Naive thymus-derived CD4-positive, alpha-beta T cell (primary cell): Measurements from ENCODE around the gene AK8. TPM values are rescaled to one million over a fixed set of nuclear protein-coding genes. Genes with fewer than 3 reads are reported as not detected.

Experiments
- ATAC-seq: fragments of 150-1000 bp; cut with Tn5 transposase; 2 replicates; pipeline ENCODE4 v1.10.0; 2021; ENCODE audit warnings: mild to moderate bottlenecking, moderate library complexity
- CTCF ChIA-PET: fragments of 350-600 bp; sonication (Branson Sonifier 250); formaldehyde crosslinking; loops from one replicate; lab custom pipeline; 2021; ENCODE audit warnings: antibody characterized with exemption; lab: Charles Lee
- POLR2A ChIA-PET: fragments of 350-600 bp; sonication (Branson Sonifier 250); formaldehyde crosslinking; loops from one replicate; lab custom pipeline; 2021; ENCODE audit warnings: antibody characterized with exemption, inconsistent platforms; lab: Charles Lee
- DNase-seq, 9 donors: peaks; one replicate each; pipeline versions ENCODE4 v3.0.0 to v3.0.0-alpha.2; 2020 to 2022; ENCODE audit warnings: mixed read lengths in 1 of 9
- H3K27ac ChIP-seq: one replicate; pipeline ENCODE4 v1.7.0; 2013; ENCODE audit warnings: mild to moderate bottlenecking, low read depth, low read length, moderate library complexity
- H3K27me3 ChIP-seq, 2 donors: one replicate each; pipeline ENCODE4 v1.7.0; 2013; ENCODE audit warnings: low read length in 2 of 2, mild to moderate bottlenecking in 2 of 2, moderate library complexity in 2 of 2; ENCODE audit not compliant: control insufficient read depth in 2 of 2, insufficient read depth in 2 of 2
- H3K36me3 ChIP-seq, 3 experiments: 1 replicate in 2 of 3; 2 replicates in 1 of 3; pipeline ENCODE4 v1.7.0; 2013; ENCODE audit warnings: low read length in 3 of 3, mild to moderate bottlenecking in 3 of 3, moderate library complexity in 1 of 3; ENCODE audit not compliant: insufficient read depth in 3 of 3, control insufficient read depth in 2 of 3
- H3K4me1 ChIP-seq, 2 donors: one replicate each; pipeline ENCODE4 v1.7.0; 2013; ENCODE audit warnings: low read length in 2 of 2, mild to moderate bottlenecking in 2 of 2, moderate library complexity in 1 of 2; ENCODE audit not compliant: control insufficient read depth in 2 of 2, insufficient read depth in 2 of 2
- H3K4me3 ChIP-seq: 2 replicates; pipeline ENCODE4 v1.7.0; 2013; ENCODE audit warnings: mild to moderate bottlenecking, low read length
- H3K9me3 ChIP-seq, 3 experiments: 1 replicate in 2 of 3; 2 replicates in 1 of 3; pipeline ENCODE4 v1.7.0; 2013; ENCODE audit warnings: low read length in 3 of 3; ENCODE audit not compliant: control insufficient read depth in 2 of 3
- H3K27ac Mint-ChIP-seq, 9 donors: one replicate each; pipeline ENCODE4 v1.8.0; 2020 to 2022; ENCODE audit warnings: mixed read lengths in 9 of 9, mild to moderate bottlenecking in 8 of 9, moderate library complexity in 5 of 9, inconsistent platforms in 2 of 9
- H3K27me3 Mint-ChIP-seq, 5 donors: one replicate each; pipeline ENCODE4 v1.8.0; 2021 to 2022; ENCODE audit warnings: mixed read lengths in 5 of 5, mild to moderate bottlenecking in 1 of 5
- H3K36me3 Mint-ChIP-seq, 5 donors: one replicate each; pipeline ENCODE4 v1.8.0; 2020 to 2022; ENCODE audit warnings: mixed read lengths in 5 of 5, mild to moderate bottlenecking in 3 of 5, inconsistent platforms in 1 of 5
- H3K4me1 Mint-ChIP-seq, 7 donors: one replicate each; pipeline ENCODE4 v1.8.0; 2020 to 2022; ENCODE audit warnings: mixed read lengths in 7 of 7, mild to moderate bottlenecking in 3 of 7, inconsistent platforms in 1 of 7
- H3K4me3 Mint-ChIP-seq, 10 donors: one replicate each; pipeline ENCODE4 v1.8.0; 2020 to 2022; ENCODE audit warnings: mild to moderate bottlenecking in 10 of 10, mixed read lengths in 10 of 10, moderate library complexity in 6 of 10, inconsistent platforms in 2 of 10
- H3K9me3 Mint-ChIP-seq, 11 donors: one replicate each; pipeline ENCODE4 v1.8.0; 2020 to 2022; ENCODE audit warnings: mixed read lengths in 11 of 11, mild to moderate bottlenecking in 4 of 11, inconsistent platforms in 1 of 11, moderate library complexity in 1 of 11
- intact Hi-C, 2 donors: fragments of 100-400 bp; cut with micrococcal nuclease; formaldehyde crosslinking; loops; one replicate each; pipeline ENCODE4 v1.15.1; 2023
- polyA plus RNA-seq, 2 donors: library from polyadenylated mRNA; unstranded; fragments of 300-500 nt; fragmentation: Illumina TruSeq; gene quantifications; one replicate each; pipeline ENCODE4 v1.2.3, GENCODE V29; 2021
- total RNA-seq, 6 experiments: library from RNA in 5 of 6; stranded (reverse) in 5 of 6; gene quantifications; 1 replicate in 5 of 6; 2 replicates in 1 of 6; pipeline ENCODE4 v1.2.3 and lab custom pipeline; 2021 to 2026

AK8 gene
- total and polyA plus RNA-seq, 7 experiments from 2014 or later, result 0.10 to 0.20 (median 0.12) TPM; not detected in 4

DNA sequence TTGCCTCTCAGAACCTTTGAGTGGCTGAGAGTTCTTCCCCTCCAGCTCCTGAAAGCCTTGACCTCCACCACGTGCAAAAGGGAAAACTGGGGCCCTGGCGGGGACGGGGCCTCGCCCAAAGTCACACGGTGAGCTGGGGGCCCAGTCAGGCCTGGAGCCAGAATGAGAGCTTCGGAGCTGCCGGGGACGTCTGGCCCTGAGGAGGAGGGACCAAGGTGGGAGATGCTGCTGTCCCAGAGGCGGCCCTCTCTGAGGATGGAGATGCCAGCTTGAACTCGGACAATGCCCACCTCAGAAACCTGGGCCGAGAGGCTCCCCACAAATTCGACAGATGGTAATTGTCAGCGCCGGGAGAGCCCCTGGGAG is 643 bp downstream of the AK8 start:
- no peaks in the 10 kb centered on the region for H3K36me3 Mint-ChIP-seq
- Histone ChIP-seq H3K36me3 (no peaks in the 10 kb centered on the region), H3K4me1 (peaks cover 0 to 6% of the 10 kb centered on the region in 2 donors), H3K9me3 (no peaks in the 10 kb centered on the region), H3K27me3 (no peaks in the 10 kb centered on the region), H3K4me3 (peak overlapping the region; percentile 98), H3K27ac (peak overlapping the region; percentile 74)
- H3K4me3 Mint-ChIP-seq, result peak overlapping the region; percentile 61 to 82 (median 78)
- peaks cover 5 to 24% (median 7%) of the 10 kb centered on the region in 7 donors for H3K4me1 Mint-ChIP-seq
- no peak for DNase-seq
- intact Hi-C loops, result no loop called here
- H3K9me3 Mint-ChIP-seq, result no peaks in the 10 kb centered on the region
- peak overlapping the region in 4 of 9 donors; percentile 23 to 53 (median 32) for H3K27ac Mint-ChIP-seq
- peaks cover 0 to 12% (median 0%) of the 10 kb centered on the region in 5 donors for H3K27me3 Mint-ChIP-seq
- POLR2A ChIA-PET, result interaction anchor here (1.5 to 2.5 kb wide), 2 partner anchors 29 to 208 kb away, joined by 3 to 9 read pairs; partner anchors contain the start of genes DDX31 and GTF3C4
- CTCF ChIA-PET, result interaction anchor here (1.1 kb wide), 1 partner anchor 145 kb away, joined by 3 read pairs; no protein-coding TSS in a partner anchor
- no peak for ATAC-seq

DNA sequence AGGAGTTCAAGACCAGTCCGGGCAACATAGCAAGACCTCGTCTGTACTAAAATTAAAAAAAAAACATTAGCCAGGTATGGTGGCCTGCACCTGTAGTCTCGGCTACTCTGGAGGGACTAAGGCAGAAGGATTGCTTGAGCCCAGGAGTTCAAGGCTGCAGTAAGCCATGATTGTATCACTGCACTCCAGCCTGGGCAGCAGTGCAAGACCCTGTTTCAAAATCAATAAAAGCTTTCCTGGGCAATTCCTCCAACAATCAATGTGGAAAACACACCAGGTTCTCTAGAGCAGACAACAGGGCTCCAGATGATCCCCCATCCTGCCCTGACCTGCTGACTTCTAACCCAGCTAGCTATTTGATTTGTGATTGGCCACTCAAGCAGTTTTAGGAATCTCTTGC is 1.2 kb downstream of the AK8 start:
- peak overlapping the region; percentile 57 to 82 (median 78) for H3K4me3 Mint-ChIP-seq
- ATAC-seq (no peak), DNase-seq (no peak)
- no peaks in the 10 kb centered on the region for H3K9me3 ChIP-seq
- intact Hi-C loops, result no loop called here
- ChIA-PET CTCF (interaction anchor here (1.1 kb wide), 1 partner anchor 146 kb away, joined by 3 read pairs; no protein-coding TSS in a partner anchor), POLR2A (interaction anchor here (1.5 to 2.5 kb wide), 2 partner anchors 28 to 207 kb away, joined by 3 to 9 read pairs; partner anchors contain the start of genes DDX31 and GTF3C4)
- H3K4me1 Mint-ChIP-seq, result peaks cover 5 to 24% (median 7%) of the 10 kb centered on the region in 7 donors
- no peaks in the 10 kb centered on the region for H3K27me3 ChIP-seq
- H3K27ac ChIP-seq, result no peak overlapping the region
- H3K27ac Mint-ChIP-seq, result peak overlapping the region in 1 of 9 donors; percentile 59
- peaks cover 0 to 6% of the 10 kb centered on the region in 2 donors for H3K4me1 ChIP-seq
- H3K27me3 Mint-ChIP-seq, result peaks cover 0 to 12% (median 0%) of the 10 kb centered on the region in 5 donors
- H3K4me3 ChIP-seq, result no peak overlapping the region
- H3K36me3 Mint-ChIP-seq, result no peaks in the 10 kb centered on the region
- no peaks in the 10 kb centered on the region for H3K36me3 ChIP-seq
- no peaks in the 10 kb centered on the region for H3K9me3 Mint-ChIP-seq

DNA sequence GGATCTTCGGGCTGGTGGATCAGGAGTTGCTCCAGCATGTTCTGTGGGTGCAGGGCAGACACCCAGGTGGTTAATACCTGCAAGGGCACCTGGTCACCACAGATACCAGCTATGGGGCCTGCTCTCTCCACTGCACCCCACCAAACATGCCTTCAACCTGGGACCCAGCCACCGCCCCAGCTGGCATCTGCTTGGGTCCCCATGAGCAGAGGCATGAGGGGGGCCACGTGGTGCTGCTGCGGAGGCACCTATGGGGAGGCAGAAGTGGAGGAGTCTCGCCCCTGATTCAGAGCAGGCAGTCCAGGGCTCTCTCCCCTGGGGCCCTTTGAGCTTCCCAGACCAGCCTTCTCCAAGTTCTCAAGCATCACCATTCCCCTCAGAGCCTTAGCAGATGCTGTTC is 2.9 kb downstream of the AK8 start:
- Mint-ChIP-seq H3K4me1 (peaks cover 5 to 21% (median 7%) of the 10 kb centered on the region in 7 donors), H3K9me3 (no peaks in the 10 kb centered on the region), H3K36me3 (no peaks in the 10 kb centered on the region), H3K27me3 (peaks cover 0 to 12% (median 0%) of the 10 kb centered on the region in 5 donors), H3K27ac (peak overlapping the region in 2 of 9 donors; percentile 14 to 33), H3K4me3 (peak overlapping the region in 1 of 10 donors; percentile 62)
- ChIA-PET POLR2A (no interaction called here), CTCF (no interaction called here)
- H3K36me3 ChIP-seq, result no peaks in the 10 kb centered on the region
- DNase-seq (no peak), ATAC-seq (no peak)
- no peaks in the 10 kb centered on the region for H3K27me3 ChIP-seq
- intact Hi-C loops, result no loop called here
- H3K4me1 ChIP-seq, result peaks cover 0 to 6% of the 10 kb centered on the region in 2 donors
- no peak overlapping the region for H3K4me3 ChIP-seq
- H3K27ac ChIP-seq, result no peak overlapping the region
- no peaks in the 10 kb centered on the region for H3K9me3 ChIP-seq

DNA sequence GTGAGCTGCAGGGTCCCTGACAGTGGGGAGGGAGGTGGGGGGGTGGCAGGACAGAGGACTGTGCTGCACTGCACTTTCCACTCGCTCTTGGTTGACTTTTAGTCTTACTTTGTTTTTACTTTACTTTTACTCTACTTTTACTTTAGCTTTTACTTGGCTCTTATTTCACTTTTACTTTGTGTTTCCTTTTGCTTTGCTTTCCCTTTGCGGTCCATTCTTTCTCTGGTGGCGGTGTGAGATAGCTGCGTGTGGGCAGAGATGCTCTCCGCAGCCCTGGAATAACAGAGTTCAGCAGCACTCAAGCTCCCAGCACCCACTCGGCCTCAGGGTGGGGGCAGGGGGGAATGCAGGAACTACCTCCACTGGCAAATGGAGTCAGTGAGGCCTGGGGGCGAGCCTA is 4.7 kb downstream of the AK8 start:
- H3K27me3 ChIP-seq, result no peaks in the 10 kb centered on the region
- POLR2A ChIA-PET, result no interaction called here
- H3K36me3 Mint-ChIP-seq, result no peaks in the 10 kb centered on the region
- H3K9me3 ChIP-seq, result no peaks in the 10 kb centered on the region
- no peaks in the 10 kb centered on the region for H3K36me3 ChIP-seq
- ATAC-seq (no peak), DNase-seq (no peak)
- no peak overlapping the region for H3K27ac ChIP-seq
- intact Hi-C loops, result no loop called here
- peaks cover 0 to 6% of the 10 kb centered on the region in 2 donors for H3K4me1 ChIP-seq
- no peaks in the 10 kb centered on the region for H3K9me3 Mint-ChIP-seq
- peaks cover 0 to 12% (median 0%) of the 10 kb centered on the region in 5 donors for H3K27me3 Mint-ChIP-seq
- peaks cover 0 to 8% (median 0%) of the 10 kb centered on the region in 7 donors for H3K4me1 Mint-ChIP-seq
- H3K4me3 Mint-ChIP-seq, result peak overlapping the region in 2 of 10 donors; percentile 21 to 32
- no peak overlapping the region for H3K4me3 ChIP-seq
- CTCF ChIA-PET, result no interaction called here
- H3K27ac Mint-ChIP-seq, result peak overlapping the region in 2 of 9 donors; percentile 22 to 49

DNA sequence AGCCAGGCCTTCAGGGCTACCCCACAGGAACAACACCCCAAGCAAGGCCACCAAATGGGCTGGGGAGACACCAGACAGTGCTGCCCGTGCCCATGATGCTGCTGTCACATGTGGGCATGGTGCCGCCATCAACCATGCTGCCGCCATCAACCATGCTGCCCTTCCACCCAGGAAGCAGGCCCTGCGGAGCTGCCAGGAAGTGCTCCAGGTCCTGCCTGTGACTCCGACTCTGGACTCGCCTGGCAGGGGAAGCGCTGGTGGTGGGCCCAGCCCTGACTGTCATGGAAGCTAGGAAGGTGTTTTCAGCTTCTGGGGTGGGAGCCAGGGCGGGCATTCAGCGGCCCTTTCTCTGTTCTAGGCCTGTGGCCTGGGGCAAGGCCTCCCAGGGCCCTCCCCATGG is 8.8 kb downstream of the AK8 start:
- ATAC-seq (no peak), DNase-seq (no peak)
- Histone ChIP-seq H3K27ac (no peak overlapping the region), H3K4me3 (no peak overlapping the region), H3K36me3 (no peaks in the 10 kb centered on the region), H3K9me3 (no peaks in the 10 kb centered on the region), H3K27me3 (no peaks in the 10 kb centered on the region), H3K4me1 (no peaks in the 10 kb centered on the region)
- no peaks in the 10 kb centered on the region for H3K9me3 Mint-ChIP-seq
- CTCF ChIA-PET, result no interaction called here
- peaks cover 0 to 11% (median 0%) of the 10 kb centered on the region in 5 donors for H3K27me3 Mint-ChIP-seq
- intact Hi-C loops, result no loop called here
- H3K27ac Mint-ChIP-seq, result no peak overlapping the region
- H3K4me1 Mint-ChIP-seq, result peaks cover 0 to 7% (median 0%) of the 10 kb centered on the region in 7 donors
- no peaks in the 10 kb centered on the region for H3K36me3 Mint-ChIP-seq
- no peak overlapping the region for H3K4me3 Mint-ChIP-seq
- POLR2A ChIA-PET, result no interaction called here

DNA sequence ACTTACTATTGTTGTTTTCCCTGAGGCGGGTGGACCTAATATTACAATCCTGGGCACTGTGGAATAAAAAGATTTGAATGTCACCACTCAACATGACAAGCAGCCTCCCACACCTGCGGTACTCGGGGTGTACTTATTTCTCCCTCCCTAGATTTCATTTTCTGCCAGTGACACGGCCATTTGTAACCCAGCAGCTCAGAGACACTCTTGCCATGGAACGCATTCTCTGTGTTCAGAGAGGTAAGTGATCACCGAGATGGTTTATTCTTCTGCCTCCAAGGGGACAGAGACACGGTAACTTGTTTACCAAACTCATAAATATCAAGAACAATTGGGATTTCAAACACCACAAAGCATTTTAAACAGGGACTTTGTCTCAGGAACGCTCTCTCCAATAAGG is 11.2 kb downstream of the AK8 start:
- peaks cover 0 to 2% (median 0%) of the 10 kb centered on the region in 7 donors for H3K4me1 Mint-ChIP-seq
- Histone ChIP-seq H3K27ac (no peak overlapping the region), H3K4me1 (no peaks in the 10 kb centered on the region), H3K9me3 (no peaks in the 10 kb centered on the region), H3K36me3 (no peaks in the 10 kb centered on the region), H3K4me3 (no peak overlapping the region), H3K27me3 (no peaks in the 10 kb centered on the region)
- ChIA-PET CTCF (no interaction called here), POLR2A (no interaction called here)
- peaks cover 0 to 11% (median 0%) of the 10 kb centered on the region in 5 donors for H3K27me3 Mint-ChIP-seq
- no peaks in the 10 kb centered on the region for H3K36me3 Mint-ChIP-seq
- DNase-seq, result no peak
- no peaks in the 10 kb centered on the region for H3K9me3 Mint-ChIP-seq
- no peak for ATAC-seq
- intact Hi-C loops, result no loop called here
- H3K27ac Mint-ChIP-seq, result no peak overlapping the region
- no peak overlapping the region for H3K4me3 Mint-ChIP-seq

DNA sequence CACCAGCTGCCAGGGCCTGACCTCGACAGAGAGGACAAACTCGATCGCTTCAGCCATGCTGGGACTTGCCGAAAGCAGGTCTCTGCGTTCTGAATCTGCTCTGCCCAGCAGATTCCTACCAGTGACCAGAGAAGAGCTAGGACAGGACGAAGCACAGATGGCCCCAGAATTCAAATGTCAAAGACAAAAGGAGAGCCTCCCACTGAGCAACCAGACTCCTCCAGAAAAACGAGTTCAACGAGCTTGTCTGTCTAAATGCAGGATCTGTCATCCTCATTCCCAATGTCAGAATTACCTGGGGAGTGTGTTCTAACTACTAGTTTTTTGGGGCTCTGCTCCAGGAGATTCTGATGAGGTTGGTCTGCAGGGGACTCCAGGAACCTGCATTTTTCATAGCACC is 13.4 kb downstream of the AK8 start:
- POLR2A ChIA-PET, result no interaction called here
- intact Hi-C loops, result no loop called here
- DNase-seq (no peak), ATAC-seq (no peak)
- H3K4me1 ChIP-seq, result no peaks in the 10 kb centered on the region
- no peaks in the 10 kb centered on the region for H3K36me3 ChIP-seq
- Mint-ChIP-seq H3K9me3 (no peaks in the 10 kb centered on the region), H3K4me1 (peaks cover 0 to 2% (median 0%) of the 10 kb centered on the region in 7 donors), H3K36me3 (no peaks in the 10 kb centered on the region), H3K27me3 (peaks cover 0 to 7% (median 0%) of the 10 kb centered on the region in 5 donors), H3K4me3 (no peak overlapping the region), H3K27ac (no peak overlapping the region)
- CTCF ChIA-PET, result no interaction called here
- H3K4me3 ChIP-seq, result no peak overlapping the region
- no peaks in the 10 kb centered on the region for H3K27me3 ChIP-seq
- H3K27ac ChIP-seq, result no peak overlapping the region
- H3K9me3 ChIP-seq, result no peaks in the 10 kb centered on the region
